Measurements from ENCODE around the gene GAS7. TPM values are rescaled to one million over a fixed set of nuclear protein-coding genes. Genes with fewer than 3 reads are reported as not detected.

GAS7 gene
- total RNA-seq, 1 experiment from 2014 or later: 6.0 TPM

DNA sequence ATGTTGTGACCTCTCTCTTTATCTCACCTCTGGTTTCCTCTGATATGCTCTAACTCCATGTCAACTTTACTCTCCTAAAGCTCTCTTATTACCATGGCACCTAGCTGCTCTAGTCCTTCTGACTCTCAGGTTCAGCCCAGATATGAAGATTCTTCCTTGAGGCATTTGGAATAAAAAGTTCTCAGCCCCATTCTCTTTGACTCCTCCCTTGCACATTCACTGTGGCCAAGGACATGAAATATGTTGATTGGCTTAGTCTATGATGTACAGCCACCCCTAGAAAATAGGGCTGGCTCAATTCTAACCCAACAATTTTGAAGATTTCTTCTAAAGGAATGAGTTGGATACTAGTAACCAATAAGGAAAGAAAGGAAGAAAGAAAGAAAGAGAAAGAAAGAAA, 20.8 kb upstream of the GAS7 start:
- Mint-ChIP-seq H3K27ac (no peak overlapping the region), H3K4me3 (no peak overlapping the region), H3K27me3 (ENCODE audit: low read depth) (no peaks in the 10 kb centered on the region; the same call in 1 of the 2 replicates), H3K4me1 (peaks cover 15 to 16% of the 10 kb centered on the region in 2 experiments), H3K9me3 (peaks cover 7 to 11% of the 10 kb centered on the region in 2 experiments), H3K36me3 (ENCODE audit: insufficient read depth in 1 of 3, low read depth in 3 of 3) (peaks cover 0 to 5% (median 0%) of the 10 kb centered on the region in 3 experiments; a peak in 2 of 7 replicates)
- no peak for TF ChIP-seq CTCF (conservative IDR thresholded peaks at IDR 0.05)
- no peaks in the 10 kb centered on the region for H3K23me2 ChIP-seq (ENCODE audit: insufficient read length, low read depth, low read length, poor library complexity, severe bottlenecking)
- H3K56ac ChIP-seq (ENCODE audit: insufficient read length, low read depth, low read length): no peak overlapping the region
- no peak overlapping the region for H2BK12ac ChIP-seq (ENCODE audit: insufficient read length, low read depth, low read length)
- no peaks in the 10 kb centered on the region for H3K79me1 ChIP-seq (ENCODE audit: insufficient read depth, low read depth, low read length, poor library complexity, severe bottlenecking)
- no peaks in the 10 kb centered on the region for H3K9me3 ChIP-seq (ENCODE audit: control insufficient read depth, low read depth, low read length)
- no peak overlapping the region for H2AK5ac ChIP-seq (ENCODE audit: insufficient read length, low read length)
- H2AFZ ChIP-seq (ENCODE audit: low read length): no peak overlapping the region
- H2BK15ac ChIP-seq (ENCODE audit: low read depth, low read length): no peak overlapping the region
- no peaks in the 10 kb centered on the region for H4K20me1 ChIP-seq (ENCODE audit: control insufficient read depth, insufficient read depth, insufficient read length)
- H4K5ac ChIP-seq (ENCODE audit: insufficient read length, low read depth, low read length): no peak overlapping the region
- no peak overlapping the region for H2BK20ac ChIP-seq (ENCODE audit: low read depth, low read length, poor library complexity, severe bottlenecking)
- no peak overlapping the region for H3T11ph ChIP-seq (ENCODE audit: low read length)
- no peak overlapping the region for H2BK5ac ChIP-seq (ENCODE audit: insufficient read length, low read length)
- no peak for DNase-seq
- no peak overlapping the region for H3K4me2 ChIP-seq (ENCODE audit: insufficient read depth, insufficient read length, low read length)
- no peak overlapping the region for H4K8ac ChIP-seq (replicated peaks; ENCODE audit: insufficient read length, low read depth, low read length)
- H3K18ac ChIP-seq (ENCODE audit: insufficient read length, low read depth, low read length): no peak overlapping the region
- no peaks in the 10 kb centered on the region for H3K79me2 ChIP-seq (ENCODE audit: insufficient read depth, low read length)
- H3K4ac ChIP-seq (ENCODE audit: low read depth, low read length): no peak overlapping the region
- H2BK120ac ChIP-seq (ENCODE audit: low read depth, low read length, poor library complexity, severe bottlenecking): no peak overlapping the region
- no peak overlapping the region for H3K14ac ChIP-seq (ENCODE audit: insufficient read depth, low read length)
- no peaks in the 10 kb centered on the region for H3K27me3 ChIP-seq (ENCODE audit: insufficient read depth, low read length)
- no peak overlapping the region for H3K27ac ChIP-seq (ENCODE audit: insufficient read length, low read depth, low read length)
- H3K4me1 ChIP-seq (ENCODE audit: insufficient read depth, low read length): no peaks in the 10 kb centered on the region; the same call in 1 of the 2 replicates
- no peak overlapping the region for H4K91ac ChIP-seq (ENCODE audit: insufficient read length, low read depth, low read length)
- H3K23ac ChIP-seq (ENCODE audit: insufficient read length, low read depth, low read length): no peak overlapping the region
- H3K9ac ChIP-seq (ENCODE audit: extremely low read depth, insufficient read length, low read length): no peak overlapping the region
